Measurements from ENCODE around the gene GPRASP1. TPM values are rescaled to one million over a fixed set of nuclear protein-coding genes. Genes with fewer than 3 reads are reported as not detected.
"Not testable (repeated sequence)": the region's sequence is repeated elsewhere in the genome, so short reads cannot be mapped to it uniquely, and the experiment has no call there.

GPRASP1 gene
- total RNA-seq, 1 experiment from 2014 or later: 3.2 TPM

GRCh38 chrX:102672856-102673255 lies 21.6 kb downstream of the GPRASP1 start:
- Histone ChIP-seq H3K79me2 (ENCODE audit: insufficient read depth, low read length) (no peaks in the 10 kb centered on the region), H3K23me2 (ENCODE audit: insufficient read length, low read depth, low read length, poor library complexity, severe bottlenecking) (no peaks in the 10 kb centered on the region), H3T11ph (ENCODE audit: low read length) (no peak overlapping the region), H2BK120ac (ENCODE audit: low read depth, low read length, poor library complexity, severe bottlenecking) (no peak overlapping the region), H2AK5ac (ENCODE audit: insufficient read length, low read length) (no peak overlapping the region), H2BK5ac (ENCODE audit: insufficient read length, low read length) (no peak overlapping the region), H3K9ac (ENCODE audit: extremely low read depth, insufficient read length, low read length) (no peak overlapping the region), H3K79me1 (ENCODE audit: insufficient read depth, low read depth, low read length, poor library complexity, severe bottlenecking) (no peaks in the 10 kb centered on the region), H3K23ac (ENCODE audit: insufficient read length, low read depth, low read length) (no peak overlapping the region), H3K4me1 (ENCODE audit: insufficient read depth, low read length) (no peaks in the 10 kb centered on the region), H4K5ac (ENCODE audit: insufficient read length, low read depth, low read length) (no peak overlapping the region), H3K27me3 (ENCODE audit: insufficient read depth, low read length) (no peaks in the 10 kb centered on the region), H3K4me2 (ENCODE audit: insufficient read depth, insufficient read length, low read length) (no peak overlapping the region), H3K4ac (ENCODE audit: low read depth, low read length) (no peak overlapping the region), H3K27ac (ENCODE audit: insufficient read length, low read depth, low read length) (no peak overlapping the region), H2BK20ac (ENCODE audit: low read depth, low read length, poor library complexity, severe bottlenecking) (no peak overlapping the region), H4K91ac (ENCODE audit: insufficient read length, low read depth, low read length) (no peak overlapping the region), H2BK15ac (ENCODE audit: low read depth, low read length) (no peak overlapping the region), H4K20me1 (ENCODE audit: control insufficient read depth, insufficient read depth, insufficient read length) (no peaks in the 10 kb centered on the region), H4K8ac (replicated peaks; ENCODE audit: insufficient read length, low read depth, low read length) (no peak overlapping the region), H3K56ac (ENCODE audit: insufficient read length, low read depth, low read length) (no peak overlapping the region), H2AFZ (ENCODE audit: low read length) (no peak overlapping the region), H3K14ac (ENCODE audit: insufficient read depth, low read length) (no peak overlapping the region), H2BK12ac (ENCODE audit: insufficient read length, low read depth, low read length) (no peak overlapping the region), H3K9me3 (ENCODE audit: control insufficient read depth, low read depth, low read length) (peaks cover 7% of the 10 kb centered on the region), H3K18ac (ENCODE audit: insufficient read length, low read depth, low read length) (no peak overlapping the region)
- peaks cover 66 to 72% of the 10 kb centered on the region in 2 experiments for H3K9me3 Mint-ChIP-seq
- peaks cover 2% of the 10 kb centered on the region; the same call in 1 of the 2 replicates for H3K27me3 Mint-ChIP-seq (ENCODE audit: low read depth)
- no CpG with 5 or more reads among the region's 3 CpGs for WGBS (ENCODE audit: extremely low coverage, insufficient read length, low lambda C conversion rate)
- DNase-seq: no peak
- no peaks in the 10 kb centered on the region for H3K4me1 Mint-ChIP-seq
- TF ChIP-seq CTCF (conservative IDR thresholded peaks at IDR 0.05): no peak
- H3K4me3 Mint-ChIP-seq: no peak overlapping the region
- H3K36me3 Mint-ChIP-seq (ENCODE audit: insufficient read depth in 1 of 3, low read depth in 3 of 3): peaks cover 2 to 4% (median 4%) of the 10 kb centered on the region in 3 experiments; a peak in 5 of 7 replicates
- H3K27ac Mint-ChIP-seq: no peak overlapping the region

- H2BK20ac ChIP-seq (ENCODE audit: low read depth, low read length, poor library complexity, severe bottlenecking); H3K9me3 ChIP-seq (ENCODE audit: control insufficient read depth, low read depth, low read length); H3K27me3 ChIP-seq (ENCODE audit: insufficient read depth, low read length); H2BK15ac ChIP-seq (ENCODE audit: low read depth, low read length); H3K23me2 ChIP-seq (ENCODE audit: insufficient read length, low read depth, low read length, poor library complexity, severe bottlenecking); H3K23ac ChIP-seq (ENCODE audit: insufficient read length, low read depth, low read length); H3T11ph ChIP-seq (ENCODE audit: low read length); H3K4me1 Mint-ChIP-seq; H2BK120ac ChIP-seq (ENCODE audit: low read depth, low read length, poor library complexity, severe bottlenecking); H3K14ac ChIP-seq (ENCODE audit: insufficient read depth, low read length); H3K79me2 ChIP-seq (ENCODE audit: insufficient read depth, low read length); H3K27ac Mint-ChIP-seq; H3K56ac ChIP-seq (ENCODE audit: insufficient read length, low read depth, low read length); H3K18ac ChIP-seq (ENCODE audit: insufficient read length, low read depth, low read length); H4K8ac ChIP-seq (replicated peaks; ENCODE audit: insufficient read length, low read depth, low read length); H3K79me1 ChIP-seq (ENCODE audit: insufficient read depth, low read depth, low read length, poor library complexity, severe bottlenecking); H3K27ac ChIP-seq (ENCODE audit: insufficient read length, low read depth, low read length); H3K27me3 Mint-ChIP-seq (ENCODE audit: low read depth); H4K20me1 ChIP-seq (ENCODE audit: control insufficient read depth, insufficient read depth, insufficient read length); H3K4me2 ChIP-seq (ENCODE audit: insufficient read depth, insufficient read length, low read length); H3K4me3 Mint-ChIP-seq; H4K91ac ChIP-seq (ENCODE audit: insufficient read length, low read depth, low read length); H3K9ac ChIP-seq (ENCODE audit: extremely low read depth, insufficient read length, low read length); H4K5ac ChIP-seq (ENCODE audit: insufficient read length, low read depth, low read length); H2BK5ac ChIP-seq (ENCODE audit: insufficient read length, low read length); H2AK5ac ChIP-seq (ENCODE audit: insufficient read length, low read length); H2AFZ ChIP-seq (ENCODE audit: low read length); DNase-seq; H2BK12ac ChIP-seq (ENCODE audit: insufficient read length, low read depth, low read length); H3K4me1 ChIP-seq (ENCODE audit: insufficient read depth, low read length); H3K4ac ChIP-seq (ENCODE audit: low read depth, low read length): not testable (repeated sequence)
- Mint-ChIP-seq H3K36me3 (ENCODE audit: insufficient read depth in 1 of 3, low read depth in 3 of 3) (peaks cover 2 to 10% (median 6%) of the 10 kb centered on the region in 3 experiments; a peak in 6 of 7 replicates), H3K9me3 (peaks cover 78 to 80% of the 10 kb centered on the region in 2 experiments)
- WGBS (ENCODE audit: extremely low coverage, insufficient read length, low lambda C conversion rate): no CpG with 5 or more reads among the region's 1 CpG
These were observed 26.2 kb downstream of the GPRASP1 start for GRCh38 chrX:102677479-102677878.

Measured in H9 (cell line).